Spleen (tissue), 7 donors: Measurements from ENCODE around the gene UBE2V1.

Experiments used
- CTCF ChIP-seq, 11 experiments: fragments of 200-600 bp in 7 of 11; fragments of 450-650 bp in 4 of 11; sonication (generic) in 4 of 11; IDR thresholded peaks in 8 of 11; conservative IDR thresholded peaks in 3 of 11; 1 replicate in 7 of 11; 2 replicates in 4 of 11; pipeline versions ENCODE4 v1.4.0 to v1.8.0; 2016 to 2021; ENCODE audit warnings: antibody characterized with exemption in 11 of 11, inconsistent platforms in 4 of 11, mild to moderate bottlenecking in 1 of 11
- POLR2AphosphoS5 ChIP-seq, 3 donors: sonication (generic); formaldehyde crosslinking; IDR thresholded peaks; one replicate each; pipeline ENCODE4 v1.5.1; 2017; ENCODE audit warnings: antibody characterized with exemption in 3 of 3
- donor health status: DM: no; HTN: no; CAD: no; lungs with moderate emphysema.
- donor health status: DM: no; HTN: no; CAD: no.
- donor health status: DM: no; HTN: no; CAD: no.

- no peak for TF ChIP-seq CTCF (IDR thresholded peaks at IDR 0.05 in 8 of 11, conservative IDR thresholded peaks at IDR 0.05 in 3 of 11)
- peak; percentile 91 to 94 (median 93) for TF ChIP-seq POLR2AphosphoS5 (IDR thresholded peaks at IDR 0.05)
Observed at GRCh38 chr20:50153500-50154377, 40.8 kb upstream of the UBE2V1 start, which contains the start of gene PEDS1.
